ENCODE data around the gene PDE7B.

DNA sequence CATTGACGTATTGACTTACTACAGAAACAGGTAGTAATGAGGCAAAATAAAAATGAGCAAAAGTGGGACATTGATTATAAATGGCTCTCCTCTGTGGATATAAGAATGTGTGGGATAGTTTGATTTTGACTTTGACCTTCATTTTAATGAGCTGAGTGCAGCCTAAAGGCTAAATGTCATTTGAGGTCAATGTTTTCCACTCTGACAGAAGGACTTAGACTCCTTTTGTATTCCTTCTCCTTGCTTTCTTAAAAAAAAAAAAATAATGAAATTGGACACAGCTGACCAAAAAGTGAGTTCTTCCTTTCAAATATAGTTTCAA is 330.0 kb downstream of the PDE7B start:
- TF ChIP-seq, protein P1, sequence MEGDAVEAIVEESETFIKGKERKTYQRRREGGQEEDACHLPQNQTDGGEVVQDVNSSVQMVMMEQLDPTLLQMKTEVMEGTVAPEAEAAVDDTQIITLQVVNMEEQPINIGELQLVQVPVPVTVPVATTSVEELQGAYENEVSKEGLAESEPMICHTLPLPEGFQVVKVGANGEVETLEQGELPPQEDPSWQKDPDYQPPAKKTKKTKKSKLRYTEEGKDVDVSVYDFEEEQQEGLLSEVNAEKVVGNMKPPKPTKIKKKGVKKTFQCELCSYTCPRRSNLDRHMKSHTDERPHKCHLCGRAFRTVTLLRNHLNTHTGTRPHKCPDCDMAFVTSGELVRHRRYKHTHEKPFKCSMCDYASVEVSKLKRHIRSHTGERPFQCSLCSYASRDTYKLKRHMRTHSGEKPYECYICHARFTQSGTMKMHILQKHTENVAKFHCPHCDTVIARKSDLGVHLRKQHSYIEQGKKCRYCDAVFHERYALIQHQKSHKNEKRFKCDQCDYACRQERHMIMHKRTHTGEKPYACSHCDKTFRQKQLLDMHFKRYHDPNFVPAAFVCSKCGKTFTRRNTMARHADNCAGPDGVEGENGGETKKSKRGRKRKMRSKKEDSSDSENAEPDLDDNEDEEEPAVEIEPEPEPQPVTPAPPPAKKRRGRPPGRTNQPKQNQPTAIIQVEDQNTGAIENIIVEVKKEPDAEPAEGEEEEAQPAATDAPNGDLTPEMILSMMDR (conservative IDR thresholded peaks at IDR 0.05; ENCODE audit: low read length), result no peak
- TF ChIP-seq EZH2phosphoT487 (IDR thresholded peaks at IDR 0.05; ENCODE audit: borderline replicate concordance), result no peak
